GM18951 (cell line): ENCODE measurements around the gene CLEC2D.

ENCODE experiments used
- POLR2A ChIP-seq: IDR thresholded peaks from 4 replicates; pipeline ENCODE4 v1.6.1; 2011; ENCODE audit warnings: mild to moderate bottlenecking; ENCODE audit not compliant: insufficient read length, insufficient read depth; ENCODE audit errors: extremely low read depth
- in situ Hi-C: fragments of 300-500 bp; cut with MboI; formaldehyde crosslinking; loops from one replicate; pipeline ENCODE4 v1.12.0; 2022; ENCODE audit warnings: low sequenced_read_pairs, mixed read lengths, inconsistent platforms; ENCODE audit not compliant: unreplicated experiment

CLEC2D gene, protein sequence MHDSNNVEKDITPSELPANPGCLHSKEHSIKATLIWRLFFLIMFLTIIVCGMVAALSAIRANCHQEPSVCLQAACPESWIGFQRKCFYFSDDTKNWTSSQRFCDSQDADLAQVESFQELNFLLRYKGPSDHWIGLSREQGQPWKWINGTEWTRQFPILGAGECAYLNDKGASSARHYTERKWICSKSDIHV

DNA sequence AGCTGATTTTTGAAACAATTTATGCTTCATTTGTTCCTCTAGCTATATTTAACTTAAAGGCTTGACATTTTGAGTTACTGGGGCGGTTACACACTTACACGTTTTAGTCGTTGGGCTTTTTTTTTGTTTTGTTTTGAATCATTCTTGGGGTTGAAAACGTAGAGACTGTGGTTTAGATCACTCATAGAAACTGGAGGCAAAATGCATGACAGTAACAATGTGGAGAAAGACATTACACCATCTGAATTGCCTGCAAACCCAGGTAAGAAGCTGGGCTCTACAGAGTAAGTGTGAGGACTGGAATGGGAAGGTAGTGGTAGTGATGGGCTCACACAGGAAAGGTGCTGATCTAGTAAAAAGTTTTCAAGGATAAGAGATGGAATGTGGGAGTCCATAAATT, at the start of gene CLEC2D:
Gene CLEC2D (plus strand): TSS at position 180 of the 400 bp plus-strand sequence. CDS start 22 bp downstream, at position 202.
- TF ChIP-seq POLR2A, result peak; percentile 64
- in situ Hi-C loops, result no loop called here

DNA sequence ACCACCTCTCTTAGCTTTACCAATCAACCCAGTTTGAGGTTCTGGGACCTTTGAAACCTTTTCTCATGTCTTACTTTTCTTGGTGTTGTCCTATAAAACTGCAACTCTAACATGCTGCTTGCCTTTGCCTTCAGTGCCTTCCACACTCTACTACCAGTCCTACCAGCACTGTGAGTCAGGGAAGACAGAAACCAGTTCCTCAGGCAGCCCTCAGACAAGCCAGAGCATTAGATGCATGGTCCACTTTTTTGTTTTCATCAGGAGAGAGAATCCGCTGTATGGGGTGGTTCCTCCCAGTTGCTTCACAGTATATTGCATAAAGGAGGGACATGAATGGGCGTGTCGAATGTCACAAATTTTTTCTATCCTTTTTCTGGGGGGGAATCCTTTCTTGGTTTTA, 44.5 kb upstream of the CLEC2D start:
- TF ChIP-seq POLR2A, result no peak
- in situ Hi-C loops, result loop anchor here (25.0 kb wide), 2 partner anchors 288 to 512 kb away; partner anchors contain the start of gene CLEC7A

DNA sequence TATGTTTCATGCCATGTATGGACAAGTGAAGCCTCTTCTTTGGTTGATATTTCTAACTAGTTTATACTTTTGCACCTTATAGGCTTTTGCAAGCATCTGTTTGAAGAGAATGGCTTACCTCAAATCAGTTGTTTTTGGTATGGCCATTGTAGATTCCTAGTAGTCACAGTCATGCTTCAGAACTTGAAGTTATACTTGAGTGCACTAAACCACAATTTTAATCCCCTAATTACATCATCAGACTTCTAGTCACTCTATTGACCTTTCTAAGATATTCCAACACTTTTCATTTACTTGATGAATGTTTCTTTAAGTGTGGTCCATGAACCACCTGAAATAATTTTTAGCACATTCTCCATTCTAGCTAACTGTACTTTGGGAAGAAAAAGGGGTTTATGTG, 43.2 kb upstream of the CLEC2D start:
- in situ Hi-C loops, result loop anchor here (25.0 kb wide), 2 partner anchors 289 to 511 kb away; partner anchors contain the start of gene CLEC7A
- no peak for TF ChIP-seq POLR2A

DNA sequence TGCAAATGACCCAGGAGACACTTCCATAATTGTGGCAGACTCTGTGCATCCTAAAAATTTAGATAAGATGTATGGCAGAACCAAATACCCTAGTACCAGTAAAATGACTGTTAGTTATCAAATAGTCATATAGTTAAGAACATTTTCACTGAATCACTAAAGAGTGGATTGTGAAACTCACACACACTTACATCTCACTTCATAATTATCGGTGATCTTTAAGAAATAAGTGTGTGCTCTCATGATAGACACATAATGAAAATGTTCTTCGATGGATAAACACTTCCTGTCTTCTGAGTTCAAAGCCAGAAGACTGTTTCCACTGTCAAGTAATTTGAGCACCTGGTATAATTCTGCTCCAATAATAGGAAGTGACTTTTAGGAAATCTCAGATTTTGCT, 42.7 kb upstream of the CLEC2D start:
- no peak for TF ChIP-seq POLR2A
- in situ Hi-C loops, result loop anchor here (25.0 kb wide), 2 partner anchors 290 to 510 kb away; partner anchors contain the start of gene CLEC7A

DNA sequence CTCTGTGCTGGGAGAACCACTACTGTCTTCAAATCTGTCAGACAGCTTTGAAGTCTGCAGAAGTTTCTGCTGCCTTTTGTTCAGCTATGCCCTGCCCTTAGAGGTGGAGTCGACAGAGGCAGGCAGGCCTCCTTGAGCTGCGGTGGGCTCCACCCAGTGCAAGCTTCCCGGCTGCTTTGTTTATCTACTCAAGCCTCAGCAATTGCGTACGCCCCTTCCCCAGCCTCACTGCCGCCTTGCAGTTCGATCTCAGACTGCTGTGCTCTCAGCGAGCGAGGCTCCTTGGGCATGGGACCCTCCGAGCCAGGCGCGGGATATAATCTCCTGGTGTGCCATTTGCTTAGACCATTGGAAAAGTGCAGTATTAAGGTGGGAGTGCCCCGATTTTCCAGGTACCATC, 36.7 kb upstream of the CLEC2D start:
- TF ChIP-seq POLR2A, result no peak
- in situ Hi-C loops, result loop anchor here (25.0 kb wide), 2 partner anchors 295 to 505 kb away; partner anchors contain the start of gene CLEC7A

DNA sequence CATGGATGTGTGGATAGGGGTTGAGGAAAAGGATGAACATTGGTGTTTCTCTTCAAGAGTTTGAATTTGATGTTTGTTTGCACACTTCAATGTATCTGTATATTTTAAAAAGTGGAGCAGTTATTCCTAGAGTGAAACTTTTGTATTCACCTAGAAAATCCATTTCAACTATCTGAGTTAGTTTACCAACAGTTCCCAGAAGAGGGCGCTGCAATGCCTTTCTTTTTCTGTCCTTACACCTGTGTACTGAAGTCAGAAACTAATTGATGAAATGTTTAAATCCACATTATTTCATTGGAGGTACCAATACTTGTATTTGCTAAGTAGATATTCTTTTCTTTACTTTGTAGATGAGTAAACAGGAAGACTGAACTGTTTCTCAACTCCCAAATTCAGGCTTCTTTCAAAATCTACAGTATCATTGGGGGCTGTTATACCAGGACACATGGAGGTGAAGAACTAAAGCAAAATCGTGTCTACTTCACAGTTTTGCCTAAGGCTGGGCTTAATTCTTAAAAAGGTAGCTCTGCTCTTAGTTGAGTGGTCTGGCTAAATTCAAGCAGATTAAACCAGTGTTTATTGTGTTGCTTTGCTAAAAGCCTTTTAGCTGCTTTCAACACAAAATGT, 35.2 kb upstream of the CLEC2D start:
- in situ Hi-C loops, result loop anchor here (25.0 kb wide), 2 partner anchors 297 to 503 kb away; partner anchors contain the start of gene CLEC7A

DNA sequence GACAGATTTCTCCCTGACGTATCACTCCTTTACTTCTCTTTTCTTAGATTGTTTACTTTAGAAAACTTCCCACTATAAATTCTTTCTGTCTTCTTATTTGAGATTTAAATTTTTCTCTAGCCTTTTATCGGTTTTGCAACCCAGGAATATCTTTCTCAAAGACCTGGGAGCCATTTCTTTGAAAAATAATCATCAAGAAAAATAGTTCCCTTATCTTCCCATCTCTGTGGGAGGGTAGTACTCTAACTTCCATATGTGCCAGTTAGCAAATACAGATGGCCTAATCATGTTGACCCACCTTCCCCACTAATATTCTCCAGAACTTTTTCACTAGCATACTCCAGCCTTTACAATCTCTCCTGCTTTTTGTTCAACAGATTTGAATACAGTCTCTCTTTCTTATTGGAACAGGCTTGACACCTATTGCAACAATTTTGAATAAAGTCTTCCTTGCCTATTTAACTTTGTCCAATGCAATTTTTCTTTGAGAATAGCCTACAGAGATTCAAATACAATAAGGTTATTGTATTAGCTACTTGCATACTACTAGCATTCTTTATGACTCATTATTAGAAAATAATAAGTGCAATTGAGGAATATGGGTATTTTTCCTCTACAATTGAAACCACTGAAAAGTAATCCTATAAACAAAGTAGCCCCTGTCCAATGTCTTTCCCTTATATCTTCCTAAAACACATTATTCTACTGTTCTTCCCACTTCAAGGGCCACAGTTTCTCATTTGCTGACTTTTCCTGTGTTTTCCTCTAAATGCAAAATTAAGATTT, 34.4 kb upstream of the CLEC2D start:
- in situ Hi-C loops, result loop anchor here (5.0 to 25.0 kb wide), 3 partner anchors 57 to 502 kb away; partner anchors contain the start of gene CLEC7A
- TF ChIP-seq POLR2A, result no peak

More for the DNA sequence above, 35.2 kb upstream of the CLEC2D start:
- TF ChIP-seq POLR2A, result no peak

DNA sequence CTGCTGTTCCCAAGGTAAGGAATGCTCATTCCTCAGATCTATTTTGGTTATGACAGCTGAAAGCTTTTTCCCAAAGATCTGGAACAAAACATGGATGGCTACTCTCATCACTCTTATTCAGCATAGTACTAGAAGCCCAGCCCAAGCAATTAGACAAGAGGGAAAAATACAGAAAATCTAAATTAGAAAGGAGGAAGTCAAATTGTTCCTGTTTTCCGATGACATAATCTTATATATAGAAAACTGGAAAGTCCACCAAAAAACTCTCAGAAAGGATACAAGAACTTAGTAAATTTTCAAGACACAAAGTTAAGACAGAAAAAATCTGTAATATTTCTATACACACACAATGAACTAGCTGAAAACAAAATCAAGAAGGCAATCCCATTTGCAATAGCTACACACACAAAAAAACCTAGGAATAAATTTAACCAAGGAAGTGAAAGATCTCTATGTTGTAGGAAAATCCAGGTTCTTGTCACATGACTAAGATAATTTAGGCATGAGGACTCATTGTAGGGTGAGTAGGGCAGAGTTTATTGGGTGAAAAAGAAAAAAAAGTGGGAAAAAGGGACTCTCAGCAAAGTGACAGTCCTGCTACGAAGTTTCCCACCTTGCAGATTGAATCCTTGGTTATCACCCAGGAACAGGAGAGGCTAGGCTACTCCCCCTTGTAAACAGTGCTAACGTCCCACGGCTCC, 33.2 kb upstream of the CLEC2D start:
- in situ Hi-C loops, result loop anchor here (5.0 to 25.0 kb wide), 3 partner anchors 56 to 501 kb away; partner anchors contain the start of gene CLEC7A
- no peak for TF ChIP-seq POLR2A

DNA sequence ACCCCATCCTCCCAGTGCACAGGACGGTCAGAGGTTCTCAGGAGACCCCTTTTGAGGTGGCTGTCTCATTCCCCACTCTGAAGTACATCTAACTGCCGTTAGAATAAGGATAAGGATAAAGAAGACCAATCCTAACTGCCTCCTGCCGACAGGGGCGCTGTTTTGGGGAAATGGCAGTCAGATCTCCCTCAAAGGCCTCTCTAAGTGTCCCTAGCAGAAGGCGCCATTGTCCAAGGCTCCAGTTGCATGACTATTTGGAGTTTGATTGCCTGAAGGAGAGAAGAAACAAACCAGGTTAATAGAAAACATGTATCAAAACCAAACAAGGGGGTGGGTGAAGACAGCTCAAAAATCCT, 32.7 kb upstream of the CLEC2D start:
- in situ Hi-C loops, result loop anchor here (5.0 to 25.0 kb wide), 3 partner anchors 55 to 500 kb away; partner anchors contain the start of gene CLEC7A
- no peak for TF ChIP-seq POLR2A

DNA sequence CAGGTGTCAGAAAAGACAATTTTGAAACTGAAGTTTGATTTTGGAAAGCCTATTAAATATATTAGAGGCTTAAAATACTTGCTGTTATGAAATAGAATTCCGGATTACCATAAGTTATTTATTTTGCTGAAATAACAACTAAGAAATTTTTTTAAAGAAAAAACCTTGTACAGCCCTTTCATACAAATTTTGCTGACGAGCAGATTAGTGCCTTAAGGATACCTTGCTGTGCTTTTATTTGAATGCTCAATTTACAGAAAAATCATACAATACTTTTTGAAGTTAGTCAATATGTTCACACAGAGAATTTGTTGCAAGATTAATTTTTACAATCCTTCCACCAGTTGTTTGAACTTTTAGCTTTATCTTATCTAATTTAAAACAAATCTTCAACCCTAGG, 29.5 kb upstream of the CLEC2D start:
- TF ChIP-seq POLR2A, result no peak
- in situ Hi-C loops, result loop anchor here (25.0 kb wide), 2 partner anchors 303 to 497 kb away; partner anchors contain the start of gene CLEC7A

DNA sequence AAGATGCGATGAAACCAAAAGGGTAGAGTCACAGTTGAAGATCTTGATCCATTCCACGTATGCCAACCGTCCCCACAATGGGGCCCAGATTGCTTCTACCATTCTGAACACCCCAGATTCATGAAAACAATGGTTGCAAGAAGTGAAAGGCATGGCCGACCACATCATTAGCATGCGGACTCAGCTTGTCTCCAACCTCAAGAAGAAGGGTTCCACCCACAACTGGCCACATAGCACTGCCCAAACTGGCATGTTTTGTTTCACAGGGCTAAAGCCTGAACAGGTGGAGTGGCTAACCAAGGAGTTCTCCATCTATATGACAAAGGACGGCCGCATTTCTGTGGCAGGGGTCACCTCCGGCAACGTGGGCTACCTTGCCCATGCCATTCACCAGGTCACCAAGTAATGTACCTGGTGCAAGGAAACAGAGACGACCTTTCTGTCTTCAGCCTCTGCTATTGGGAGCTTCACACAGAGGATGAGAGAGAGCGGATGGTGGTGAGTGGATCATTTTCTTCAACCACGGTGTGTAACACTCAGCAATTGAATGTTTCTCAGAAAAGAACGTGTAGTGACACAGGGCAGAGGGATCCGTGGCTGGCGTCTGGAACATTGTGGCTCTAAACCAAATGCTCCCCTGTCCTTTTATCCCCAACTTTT, 26.8 kb upstream of the CLEC2D start:
- TF ChIP-seq POLR2A, result no peak
- in situ Hi-C loops, result loop anchor here (25.0 kb wide), 2 partner anchors 305 to 495 kb away; partner anchors contain the start of gene CLEC7A

DNA sequence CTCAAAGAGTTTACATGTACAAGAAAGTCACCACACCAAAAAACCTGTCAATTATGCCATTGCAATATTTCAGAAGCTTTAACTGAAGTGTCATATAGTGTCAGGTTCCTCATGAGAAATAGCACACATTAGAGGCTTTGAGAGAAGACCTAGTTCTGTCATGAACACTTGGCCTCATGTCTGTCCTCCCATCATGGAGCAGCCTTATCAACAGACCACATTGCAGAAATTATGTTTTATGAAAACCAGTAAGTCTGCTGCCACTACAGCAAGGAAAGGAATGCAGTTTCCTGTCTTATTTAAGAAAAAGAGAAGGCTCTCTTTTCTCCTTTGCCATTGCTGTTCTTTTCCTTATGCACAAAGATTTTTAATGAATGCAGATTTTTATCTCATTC, 26.2 kb upstream of the CLEC2D start:
- TF ChIP-seq POLR2A, result no peak
- in situ Hi-C loops, result loop anchor here (25.0 kb wide), 2 partner anchors 306 to 494 kb away; partner anchors contain the start of gene CLEC7A

DNA sequence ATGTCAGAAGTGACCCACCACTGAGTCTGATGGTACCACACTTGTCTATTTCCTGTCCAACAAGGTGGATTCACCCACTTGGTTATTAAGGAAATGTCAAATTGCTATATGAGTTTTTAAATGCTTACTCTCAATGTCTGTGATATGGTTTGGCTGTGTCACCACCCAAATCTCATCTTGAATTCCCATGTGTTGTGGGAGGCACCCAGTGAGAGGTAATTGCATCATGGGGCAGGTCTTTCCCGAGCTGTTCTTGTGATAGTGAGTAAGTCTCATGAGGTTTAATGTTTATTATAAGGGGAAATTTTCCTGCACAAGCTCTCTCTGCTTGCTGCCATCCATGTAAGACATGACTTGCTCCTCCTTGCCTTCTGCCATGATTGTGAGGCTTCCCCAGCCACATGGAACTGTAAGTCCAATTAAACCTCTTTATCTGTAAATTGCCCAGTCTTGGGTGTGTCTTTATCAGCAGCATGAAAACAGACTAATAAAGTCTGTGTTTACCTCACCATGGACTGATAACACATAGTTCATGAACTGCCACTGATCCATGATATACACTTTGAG, 24.4 kb upstream of the CLEC2D start:
- in situ Hi-C loops, result loop anchor here (25.0 kb wide), 2 partner anchors 308 to 492 kb away; partner anchors contain the start of gene CLEC7A
